HEK293T (cell line): ENCODE measurements around the gene CHRNB4.

ENCODE experiments used
- ARNT ChIP-seq: fragments of 450-650 bp; IDR thresholded peaks from 2 replicates; pipeline ENCODE4 v1.6.1; 2017; ENCODE audit warnings: mild to moderate bottlenecking
- BHLHE40 ChIP-seq: fragments of 450-650 bp; IDR thresholded peaks from 2 replicates; pipeline ENCODE4 v1.6.1; 2016; ENCODE audit warnings: mild to moderate bottlenecking, moderate library complexity, borderline replicate concordance
- FOXA1 ChIP-seq: fragments of 450-650 bp; IDR thresholded peaks from 2 replicates; pipeline ENCODE4 v1.6.1; 2016; ENCODE audit warnings: mild to moderate bottlenecking
- FOXK2 ChIP-seq: fragments of 450-650 bp; IDR thresholded peaks from 2 replicates; pipeline ENCODE4 v1.6.1; 2016; ENCODE audit warnings: mild to moderate bottlenecking
- FOXM1 ChIP-seq: fragments of 450-650 bp; IDR thresholded peaks from 2 replicates; pipeline ENCODE4 v1.6.1; 2017; ENCODE audit warnings: mild to moderate bottlenecking, borderline replicate concordance
- HDGF ChIP-seq: fragments of 450-650 bp; IDR thresholded peaks from 2 replicates; pipeline ENCODE4 v1.6.1; 2017; ENCODE audit warnings: antibody characterized with exemption, borderline replicate concordance
- L3MBTL2 ChIP-seq: fragments of 450-650 bp; conservative IDR thresholded peaks from 2 replicates; pipeline ENCODE4 v1.6.1; 2016; ENCODE audit warnings: mild to moderate bottlenecking
- LEF1 ChIP-seq: fragments of 450-650 bp; IDR thresholded peaks from 2 replicates; pipeline ENCODE4 v1.6.1; 2017; ENCODE audit warnings: mild to moderate bottlenecking, borderline replicate concordance
- NFRKB ChIP-seq: fragments of 450-650 bp; IDR thresholded peaks from 2 replicates; pipeline ENCODE4 v1.6.1; 2016; ENCODE audit warnings: mild to moderate bottlenecking, moderate library complexity
- PKNOX1 ChIP-seq: fragments of 450-650 bp; IDR thresholded peaks from 2 replicates; pipeline ENCODE4 v1.6.1; 2016
- SP1 ChIP-seq: fragments of 450-650 bp; IDR thresholded peaks from 2 replicates; pipeline ENCODE4 v1.6.1; 2017
- SUZ12 ChIP-seq: fragments of 450-650 bp; IDR thresholded peaks from 2 replicates; pipeline ENCODE4 v1.6.1; 2016; ENCODE audit warnings: mild to moderate bottlenecking
- TARDBP ChIP-seq: fragments of 450-650 bp; IDR thresholded peaks from 2 replicates; pipeline ENCODE4 v1.6.1; 2016

- TF ChIP-seq FOXK2 (no peak), NFRKB (no peak), ARNT (no peak), FOXA1 (no peak), SUZ12 (no peak), FOXM1 (no peak), HDGF (no peak), TARDBP (no peak), LEF1 (no peak), L3MBTL2 (no peak), BHLHE40 (no peak), PKNOX1 (no peak), SP1 (no peak)
These were observed 32.5 kb upstream of the CHRNB4 start for GRCh38 chr15:78673476-78673875.
